Astrocyte (in vitro differentiated cells and primary cell): ENCODE data around the gene UGT1A9. TPM values are rescaled to one million over a fixed set of nuclear protein-coding genes. Genes with fewer than 3 reads are reported as not detected.

Source experiments
- DNase-seq: peaks from one replicate; pipeline ENCODE4 v3.0.0-alpha.2; 2010; ENCODE audit warnings: low read depth
- FAIRE-seq: peaks from 2 replicates; lab custom pipeline; 2011; peaks lifted over from hg19 to GRCh38; lab: Jason Lieb, UNC
- H2AFZ ChIP-seq: 2 replicates; pipeline ENCODE4 v1.6.0; 2012; ENCODE audit warnings: low read depth, low read length, inconsistent platforms
- H3K27ac ChIP-seq: 2 replicates; pipeline ENCODE4 v1.5.1; 2011; ENCODE audit warnings: low read depth, low read length, inconsistent platforms
- H3K27me3 ChIP-seq: 2 replicates; pipeline ENCODE4 v1.6.0; 2011; ENCODE audit warnings: low read length, inconsistent platforms; ENCODE audit not compliant: insufficient read depth
- H3K36me3 ChIP-seq: 2 replicates; pipeline ENCODE4 v1.5.1; 2011; ENCODE audit warnings: low read length, inconsistent platforms; ENCODE audit not compliant: insufficient read depth
- H3K4me1 ChIP-seq: 2 replicates; pipeline ENCODE4 v1.5.1; 2011; ENCODE audit warnings: low read length, inconsistent platforms; ENCODE audit not compliant: insufficient read depth
- H3K4me2 ChIP-seq: 2 replicates; pipeline ENCODE4 v1.6.0; 2012; ENCODE audit warnings: low read length, inconsistent platforms
- H3K4me3 ChIP-seq: 2 replicates; pipeline ENCODE4 v1.5.1; 2011; ENCODE audit warnings: low read depth, mild to moderate bottlenecking, low read length, inconsistent platforms; ENCODE audit not compliant: insufficient read depth
- H3K79me2 ChIP-seq: 2 replicates; pipeline ENCODE4 v1.6.0; 2012; ENCODE audit warnings: mild to moderate bottlenecking, low read length, inconsistent platforms; ENCODE audit not compliant: insufficient read depth
- H3K9ac ChIP-seq: 2 replicates; pipeline ENCODE4 v1.6.0; 2012; ENCODE audit warnings: mild to moderate bottlenecking, low read length, inconsistent platforms
- H3K9me3 ChIP-seq: 2 replicates; pipeline ENCODE4 v1.5.1; 2012; ENCODE audit warnings: low read depth, mild to moderate bottlenecking, low read length, inconsistent platforms; ENCODE audit not compliant: insufficient read depth
- H4K20me1 ChIP-seq: 2 replicates; pipeline ENCODE4 v1.6.0; 2012; ENCODE audit warnings: low read length, inconsistent platforms; ENCODE audit not compliant: insufficient read depth
- H3K27ac Mint-ChIP-seq: one replicate; pipeline ENCODE4 v1.8.0; 2021; ENCODE audit warnings: mild to moderate bottlenecking, mixed read lengths; ENCODE audit not compliant: unreplicated experiment
- H3K27me3 Mint-ChIP-seq: one replicate; pipeline ENCODE4 v1.8.0; 2021; ENCODE audit warnings: low read depth, mixed read lengths; ENCODE audit not compliant: unreplicated experiment
- H3K36me3 Mint-ChIP-seq: one replicate; pipeline ENCODE4 v1.8.0; 2021; ENCODE audit warnings: low read depth, mixed read lengths; ENCODE audit not compliant: unreplicated experiment
- H3K4me1 Mint-ChIP-seq: one replicate; pipeline ENCODE4 v1.8.0; 2021; ENCODE audit warnings: low read depth, mixed read lengths; ENCODE audit not compliant: unreplicated experiment
- H3K4me3 Mint-ChIP-seq: one replicate; pipeline ENCODE4 v1.8.0; 2021; ENCODE audit warnings: mild to moderate bottlenecking, moderate library complexity, mixed read lengths; ENCODE audit not compliant: unreplicated experiment
- H3K9me3 Mint-ChIP-seq: one replicate; pipeline ENCODE4 v1.8.0; 2021; ENCODE audit warnings: mild to moderate bottlenecking, mixed read lengths; ENCODE audit not compliant: unreplicated experiment
- CTCF ChIP-seq: IDR thresholded peaks from 2 replicates; pipeline ENCODE4 v1.5.1; 2011; ENCODE audit warnings: low read depth, mild to moderate bottlenecking, inconsistent platforms, low read length, moderate library complexity; ENCODE audit not compliant: insufficient read depth
- EZH2 ChIP-seq: IDR thresholded peaks from 2 replicates; pipeline ENCODE4 v1.6.1; 2012; ENCODE audit warnings: mild to moderate bottlenecking, low read length, inconsistent platforms; ENCODE audit not compliant: insufficient read depth
- total RNA-seq: library from RNA; stranded (reverse); gene quantifications from 2 replicates; pipeline ENCODE4 v1.2.1, GENCODE V29; 2021

UGT1A9 gene
- total RNA-seq, 1 donor from 2014 or later: not detected

- Mint-ChIP-seq H3K27me3 (peaks cover 3% of the 10 kb centered on the region), H3K4me1 (no peaks in the 10 kb centered on the region), H3K27ac (no peak overlapping the region), H3K36me3 (no peaks in the 10 kb centered on the region), H3K9me3 (no peaks in the 10 kb centered on the region), H3K4me3 (no peak overlapping the region)
- Histone ChIP-seq H3K79me2 (no peaks in the 10 kb centered on the region), H3K36me3 (no peaks in the 10 kb centered on the region), H3K9me3 (no peaks in the 10 kb centered on the region), H3K4me3 (no peak overlapping the region), H2AFZ (no peak overlapping the region), H3K27me3 (no peaks in the 10 kb centered on the region), H4K20me1 (no peaks in the 10 kb centered on the region), H3K4me1 (peaks cover 4% of the 10 kb centered on the region), H3K27ac (no peak overlapping the region), H3K4me2 (no peak overlapping the region), H3K9ac (no peak overlapping the region)
- DNase-seq (no peak), FAIRE-seq (no peak)
- no peak for TF ChIP-seq EZH2
- no peak for TF ChIP-seq CTCF
Measured at GRCh38 chr2:233680361-233681045, 8.8 kb downstream of the UGT1A9 start.

GRCh38 chr2:233681521-233682099, 9.9 kb downstream of the UGT1A9 start, which contains the start of gene UGT1A7:
Gene UGT1A7, plus strand, starts transcription at chr2:233681901. Its CDS starts 37 bp downstream, at chr2:233681938.
- Mint-ChIP-seq H3K27me3 (peaks cover 3% of the 10 kb centered on the region), H3K27ac (no peak within 1 kb of the TSS)
- no peak within 1 kb of the TSS for H3K27ac ChIP-seq

More at GRCh38 chr2:233681521-233682099, 9.9 kb downstream of the UGT1A9 start, which contains the start of gene UGT1A7:
- no peak for DNase-seq
- H3K4me3 ChIP-seq: no peak within 1 kb of the TSS
- no peaks in the 10 kb centered on the region for H4K20me1 ChIP-seq
- Mint-ChIP-seq H3K4me3 (no peak within 1 kb of the TSS), H3K9me3 (no peaks in the 10 kb centered on the region), H3K36me3 (no peaks in the 10 kb centered on the region), H3K4me1 (no peaks in the 10 kb centered on the region)
- no peaks in the 10 kb centered on the region for H3K9me3 ChIP-seq
- no peak within 1 kb of the TSS for H3K4me2 ChIP-seq
- peaks cover under 1% of the 10 kb centered on the region for H3K4me1 ChIP-seq
- H3K27me3 ChIP-seq: no peaks in the 10 kb centered on the region
- no peak within 1 kb of the TSS for H2AFZ ChIP-seq
- no peak for FAIRE-seq
- H3K36me3 ChIP-seq: no peaks in the 10 kb centered on the region
- H3K9ac ChIP-seq: no peak within 1 kb of the TSS
- H3K79me2 ChIP-seq: no peaks in the 10 kb centered on the region
- TF ChIP-seq CTCF: no peak
- TF ChIP-seq EZH2: no peak
